WTC11 (cell line): ENCODE data around the gene ARL8A. TPM values are rescaled to one million over a fixed set of nuclear protein-coding genes. Genes with fewer than 3 reads are reported as not detected.

Experiments
- ATAC-seq: fragments of 200-7000 bp; cut with Tn5 transposase; 2 replicates; pipeline ENCODE4 v1.10.0; 2021; ENCODE audit warnings: mild to moderate bottlenecking, moderate library complexity
- CTCF ChIA-PET: fragments of 300-600 bp; sonication (Branson Sonifier 250); formaldehyde crosslinking; loops from one replicate; lab custom pipeline; 2021; ENCODE audit warnings: antibody characterized with exemption; lab: Charles Lee
- POLR2A ChIA-PET: fragments of 350-600 bp; sonication (Branson Sonifier 250); formaldehyde crosslinking; loops from one replicate; lab custom pipeline; 2021; ENCODE audit warnings: antibody characterized with exemption; lab: Charles Lee
- DNase-seq: peaks from one replicate; pipeline ENCODE4 v3.0.0; 2021; ENCODE audit warnings: low spot score
- H3K27ac Mint-ChIP-seq: 2 replicates; pipeline ENCODE4 v1.8.0; 2021; ENCODE audit warnings: mixed read lengths
- H3K27me3 Mint-ChIP-seq: 2 replicates; pipeline ENCODE4 v1.8.0; 2021; ENCODE audit warnings: low read depth, mild to moderate bottlenecking, moderate library complexity, mixed read lengths
- H3K36me3 Mint-ChIP-seq: 2 replicates; pipeline ENCODE4 v1.8.0; 2021; ENCODE audit warnings: mixed read lengths
- H3K4me1 Mint-ChIP-seq: 2 replicates; pipeline ENCODE4 v1.8.0; 2022; ENCODE audit warnings: mixed read lengths
- H3K4me3 Mint-ChIP-seq: 2 replicates; pipeline ENCODE4 v1.8.0; 2021; ENCODE audit warnings: mild to moderate bottlenecking, moderate library complexity, mixed read lengths
- H3K9me3 Mint-ChIP-seq: 2 replicates; pipeline ENCODE4 v1.8.0; 2021; ENCODE audit warnings: mixed read lengths
- CREB1 ChIP-seq: sonication (generic); formaldehyde crosslinking; IDR thresholded peaks from 2 replicates; pipeline ENCODE4 v1.8.0; 2023; ENCODE audit warnings: mild to moderate bottlenecking, missing genetic modification reagents
- GABPB1 ChIP-seq: sonication (generic); formaldehyde crosslinking; IDR thresholded peaks from 2 replicates; pipeline ENCODE4 v1.8.1; 2023; ENCODE audit warnings: mild to moderate bottlenecking, missing genetic modification reagents
- IRF2 ChIP-seq: sonication (generic); formaldehyde crosslinking; IDR thresholded peaks from 2 replicates; pipeline ENCODE4 v1.8.0; 2022; ENCODE audit warnings: low read depth, missing genetic modification reagents, borderline replicate concordance
- NFE2L1 ChIP-seq: sonication (generic); formaldehyde crosslinking; IDR thresholded peaks from 2 replicates; pipeline ENCODE4 v1.8.1; 2023; ENCODE audit warnings: missing genetic modification reagents
- NR1H2 ChIP-seq: sonication (generic); formaldehyde crosslinking; IDR thresholded peaks from 2 replicates; pipeline ENCODE4 v1.9.0; 2021; ENCODE audit warnings: mild to moderate bottlenecking, moderate library complexity, missing genetic modification reagents
- NR2C2 ChIP-seq: sonication (generic); formaldehyde crosslinking; IDR thresholded peaks from 2 replicates; pipeline ENCODE4 v1.8.0; 2022; ENCODE audit warnings: mild to moderate bottlenecking, missing genetic modification reagents
- PRDM15 ChIP-seq: sonication (generic); formaldehyde crosslinking; IDR thresholded peaks from 2 replicates; pipeline ENCODE4 v1.8.0; 2022; ENCODE audit warnings: missing genetic modification reagents
- SP1 ChIP-seq: sonication (generic); formaldehyde crosslinking; conservative IDR thresholded peaks from 2 replicates; pipeline ENCODE4 v1.8.1; 2022; ENCODE audit warnings: missing genetic modification reagents
- TEAD1 ChIP-seq: sonication (generic); formaldehyde crosslinking; IDR thresholded peaks from 2 replicates; pipeline ENCODE4 v1.8.0; 2022; ENCODE audit warnings: mild to moderate bottlenecking, missing genetic modification reagents
- ZNF121 ChIP-seq: sonication (generic); formaldehyde crosslinking; IDR thresholded peaks from 2 replicates; pipeline ENCODE4 v1.8.0; 2023; ENCODE audit warnings: missing genetic modification reagents
- ZNF263 ChIP-seq: sonication (generic); formaldehyde crosslinking; IDR thresholded peaks from 2 replicates; pipeline ENCODE4 v1.8.1; 2022; ENCODE audit warnings: low read depth, mild to moderate bottlenecking, moderate library complexity, missing genetic modification reagents
- ZNF317 ChIP-seq: sonication (generic); formaldehyde crosslinking; IDR thresholded peaks from 2 replicates; pipeline ENCODE4 v1.8.1; 2023; ENCODE audit warnings: low read depth, mild to moderate bottlenecking, moderate library complexity, missing genetic modification reagents, borderline replicate concordance
- ZNF423 ChIP-seq: fragments of 250-450 bp; sonication (Bioruptor Pico); IDR thresholded peaks from 2 replicates; pipeline ENCODE4 v2.1.2; 2022; ENCODE audit warnings: mild to moderate bottlenecking, moderate library complexity
- total RNA-seq: library from RNA; stranded (reverse); gene quantifications from 3 replicates; pipeline ENCODE4 v1.2.3, GENCODE V29; 2021
- TF ChIP-seq, protein P1 (sequence below): sonication (generic); formaldehyde crosslinking; IDR thresholded peaks from 2 replicates; pipeline ENCODE4 v1.8.1; 2023; ENCODE audit warnings: mild to moderate bottlenecking, missing genetic modification reagents
- TF ChIP-seq, protein P2 (sequence below): sonication (generic); formaldehyde crosslinking; IDR thresholded peaks from 2 replicates; pipeline ENCODE4 v1.8.0; 2023; ENCODE audit warnings: missing genetic modification reagents
- TF ChIP-seq, protein P3 (sequence below): fragments of 250-450 bp; sonication (Bioruptor Pico); IDR thresholded peaks from 2 replicates; pipeline ENCODE4 v2.1.2; 2022; ENCODE audit warnings: mild to moderate bottlenecking, moderate library complexity
- TF ChIP-seq, protein P4 (sequence below): sonication (generic); formaldehyde crosslinking; IDR thresholded peaks from 2 replicates; pipeline ENCODE4 v1.8.1; 2023; ENCODE audit warnings: mild to moderate bottlenecking, missing genetic modification reagents, borderline replicate concordance

ARL8A gene
- total RNA-seq, 1 experiment from 2014 or later = 47.2 TPM

GRCh38 chr1:202148391-202148790 is 3.9 kb upstream of the ARL8A start:
- CTCF ChIA-PET = interaction anchor here (1.1 kb wide), 1 partner anchor 13 kb away, joined by 3 read pairs; no protein-coding TSS in a partner anchor
- no peaks in the 10 kb centered on the region for H3K9me3 Mint-ChIP-seq

GRCh38 chr1:202146993-202147392 is 2.5 kb upstream of the ARL8A start:
- Mint-ChIP-seq H3K27ac (no peak overlapping the region), H3K9me3 (no peaks in the 10 kb centered on the region), H3K4me1 (peaks cover 16% of the 10 kb centered on the region), H3K27me3 (peaks cover 7% of the 10 kb centered on the region), H3K4me3 (no peak overlapping the region), H3K36me3 (no peaks in the 10 kb centered on the region)
- ATAC-seq = no peak
- ChIA-PET POLR2A (no interaction called here), CTCF (interaction anchor here (1.1 to 1.5 kb wide), 3 partner anchors 8 to 24 kb away, joined by 3 to 15 read pairs (median 3); partner anchors contain the start of gene GPR37L1)
- DNase-seq = no peak
- TF ChIP-seq ZNF423 (CRISPR knock-in tag) (no peak), SP1 (CRISPR knock-in tag) (no peak), TEAD1 (no peak), GABPB1 (CRISPR knock-in tag) (no peak), ZNF317 (CRISPR knock-in tag) (no peak), ZNF263 (CRISPR knock-in tag) (no peak), CREB1 (CRISPR knock-in tag) (no peak), NR1H2 (CRISPR knock-in tag) (no peak), PRDM15 (CRISPR knock-in tag) (no peak), NR2C2 (CRISPR knock-in tag) (no peak), IRF2 (CRISPR knock-in tag) (no peak), ZNF121 (no peak), NFE2L1 (CRISPR knock-in tag) (no peak)
- TF ChIP-seq, protein P1, sequence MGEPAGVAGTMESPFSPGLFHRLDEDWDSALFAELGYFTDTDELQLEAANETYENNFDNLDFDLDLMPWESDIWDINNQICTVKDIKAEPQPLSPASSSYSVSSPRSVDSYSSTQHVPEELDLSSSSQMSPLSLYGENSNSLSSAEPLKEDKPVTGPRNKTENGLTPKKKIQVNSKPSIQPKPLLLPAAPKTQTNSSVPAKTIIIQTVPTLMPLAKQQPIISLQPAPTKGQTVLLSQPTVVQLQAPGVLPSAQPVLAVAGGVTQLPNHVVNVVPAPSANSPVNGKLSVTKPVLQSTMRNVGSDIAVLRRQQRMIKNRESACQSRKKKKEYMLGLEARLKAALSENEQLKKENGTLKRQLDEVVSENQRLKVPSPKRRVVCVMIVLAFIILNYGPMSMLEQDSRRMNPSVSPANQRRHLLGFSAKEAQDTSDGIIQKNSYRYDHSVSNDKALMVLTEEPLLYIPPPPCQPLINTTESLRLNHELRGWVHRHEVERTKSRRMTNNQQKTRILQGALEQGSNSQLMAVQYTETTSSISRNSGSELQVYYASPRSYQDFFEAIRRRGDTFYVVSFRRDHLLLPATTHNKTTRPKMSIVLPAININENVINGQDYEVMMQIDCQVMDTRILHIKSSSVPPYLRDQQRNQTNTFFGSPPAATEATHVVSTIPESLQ (CRISPR knock-in tag) = no peak
- TF ChIP-seq, protein P2, sequence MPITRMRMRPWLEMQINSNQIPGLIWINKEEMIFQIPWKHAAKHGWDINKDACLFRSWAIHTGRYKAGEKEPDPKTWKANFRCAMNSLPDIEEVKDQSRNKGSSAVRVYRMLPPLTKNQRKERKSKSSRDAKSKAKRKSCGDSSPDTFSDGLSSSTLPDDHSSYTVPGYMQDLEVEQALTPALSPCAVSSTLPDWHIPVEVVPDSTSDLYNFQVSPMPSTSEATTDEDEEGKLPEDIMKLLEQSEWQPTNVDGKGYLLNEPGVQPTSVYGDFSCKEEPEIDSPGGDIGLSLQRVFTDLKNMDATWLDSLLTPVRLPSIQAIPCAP (CRISPR knock-in tag) = no peak
- TF ChIP-seq, protein P3, sequence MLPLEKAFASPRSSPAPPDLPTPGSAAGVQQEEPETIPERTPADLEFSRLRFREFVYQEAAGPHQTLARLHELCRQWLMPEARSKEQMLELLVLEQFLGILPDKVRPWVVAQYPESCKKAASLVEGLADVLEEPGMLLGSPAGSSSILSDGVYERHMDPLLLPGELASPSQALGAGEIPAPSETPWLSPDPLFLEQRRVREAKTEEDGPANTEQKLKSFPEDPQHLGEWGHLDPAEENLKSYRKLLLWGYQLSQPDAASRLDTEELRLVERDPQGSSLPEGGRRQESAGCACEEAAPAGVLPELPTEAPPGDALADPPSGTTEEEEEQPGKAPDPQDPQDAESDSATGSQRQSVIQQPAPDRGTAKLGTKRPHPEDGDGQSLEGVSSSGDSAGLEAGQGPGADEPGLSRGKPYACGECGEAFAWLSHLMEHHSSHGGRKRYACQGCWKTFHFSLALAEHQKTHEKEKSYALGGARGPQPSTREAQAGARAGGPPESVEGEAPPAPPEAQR (CRISPR knock-in tag) = no peak

More at GRCh38 chr1:202148391-202148790, 3.9 kb upstream of the ARL8A start:
- TF ChIP-seq, protein P4, sequence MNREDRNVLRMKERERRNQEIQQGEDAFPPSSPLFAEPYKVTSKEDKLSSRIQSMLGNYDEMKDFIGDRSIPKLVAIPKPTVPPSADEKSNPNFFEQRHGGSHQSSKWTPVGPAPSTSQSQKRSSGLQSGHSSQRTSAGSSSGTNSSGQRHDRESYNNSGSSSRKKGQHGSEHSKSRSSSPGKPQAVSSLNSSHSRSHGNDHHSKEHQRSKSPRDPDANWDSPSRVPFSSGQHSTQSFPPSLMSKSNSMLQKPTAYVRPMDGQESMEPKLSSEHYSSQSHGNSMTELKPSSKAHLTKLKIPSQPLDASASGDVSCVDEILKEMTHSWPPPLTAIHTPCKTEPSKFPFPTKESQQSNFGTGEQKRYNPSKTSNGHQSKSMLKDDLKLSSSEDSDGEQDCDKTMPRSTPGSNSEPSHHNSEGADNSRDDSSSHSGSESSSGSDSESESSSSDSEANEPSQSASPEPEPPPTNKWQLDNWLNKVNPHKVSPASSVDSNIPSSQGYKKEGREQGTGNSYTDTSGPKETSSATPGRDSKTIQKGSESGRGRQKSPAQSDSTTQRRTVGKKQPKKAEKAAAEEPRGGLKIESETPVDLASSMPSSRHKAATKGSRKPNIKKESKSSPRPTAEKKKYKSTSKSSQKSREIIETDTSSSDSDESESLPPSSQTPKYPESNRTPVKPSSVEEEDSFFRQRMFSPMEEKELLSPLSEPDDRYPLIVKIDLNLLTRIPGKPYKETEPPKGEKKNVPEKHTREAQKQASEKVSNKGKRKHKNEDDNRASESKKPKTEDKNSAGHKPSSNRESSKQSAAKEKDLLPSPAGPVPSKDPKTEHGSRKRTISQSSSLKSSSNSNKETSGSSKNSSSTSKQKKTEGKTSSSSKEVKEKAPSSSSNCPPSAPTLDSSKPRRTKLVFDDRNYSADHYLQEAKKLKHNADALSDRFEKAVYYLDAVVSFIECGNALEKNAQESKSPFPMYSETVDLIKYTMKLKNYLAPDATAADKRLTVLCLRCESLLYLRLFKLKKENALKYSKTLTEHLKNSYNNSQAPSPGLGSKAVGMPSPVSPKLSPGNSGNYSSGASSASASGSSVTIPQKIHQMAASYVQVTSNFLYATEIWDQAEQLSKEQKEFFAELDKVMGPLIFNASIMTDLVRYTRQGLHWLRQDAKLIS (CRISPR knock-in tag) = no peak
- no peak for TF ChIP-seq ZNF263 (CRISPR knock-in tag)
- Mint-ChIP-seq H3K27ac (no peak overlapping the region), H3K27me3 (peaks cover 7% of the 10 kb centered on the region), H3K4me3 (no peak overlapping the region), H3K4me1 (peaks cover 9% of the 10 kb centered on the region), H3K36me3 (no peaks in the 10 kb centered on the region)
- POLR2A ChIA-PET = no interaction called here
- ATAC-seq (no peak), DNase-seq (no peak)
